Thyroid gland (tissue), 4 donors: ENCODE measurements around the gene TTLL7. TPM values are rescaled to one million over a fixed set of nuclear protein-coding genes. Genes with fewer than 3 reads are reported as not detected.

Experiments used
- DNase-seq, 2 donors: peaks; one replicate each; pipeline ENCODE4 v3.0.0-alpha.2; 2019
- H3K27ac ChIP-seq, 3 donors: fragments of 200-600 bp; sonication (generic); 1 replicate in 2 of 3; 2 replicates in 1 of 3; pipeline ENCODE4 v1.5.1; 2016 to 2019; ENCODE audit warnings: mild to moderate bottlenecking in 1 of 3, moderate library complexity in 1 of 3
- H3K27me3 ChIP-seq: fragments of 200-600 bp; sonication (generic); one replicate; pipeline ENCODE4 v1.5.1; 2019
- H3K36me3 ChIP-seq, 2 donors: fragments of 200-600 bp; sonication (generic); one replicate each; pipeline ENCODE4 v1.5.1; 2016 to 2019
- H3K4me1 ChIP-seq, 2 donors: fragments of 200-600 bp; sonication (generic); one replicate each; pipeline ENCODE4 v1.5.1; 2017 to 2019
- H3K4me3 ChIP-seq, 3 donors: fragments of 200-600 bp; sonication (generic); replicated peaks in 1 of 3; 1 replicate in 2 of 3; 2 replicates in 1 of 3; pipeline ENCODE4 v1.5.1; 2016; ENCODE audit warnings: mild to moderate bottlenecking in 1 of 3
- H3K9me3 ChIP-seq: fragments of 200-600 bp; sonication (generic); one replicate; pipeline ENCODE4 v1.5.1; 2017
- POLR2A ChIP-seq, 2 donors: fragments of 450-650 bp; IDR thresholded peaks; one replicate each; pipeline ENCODE4 v1.6.1; 2017; ENCODE audit warnings: antibody characterized with exemption in 2 of 2, mild to moderate bottlenecking in 2 of 2, moderate library complexity in 1 of 2
- WGBS, 2 donors: methylation state at CpG; one replicate each; pipeline ENCODE4 v1.1.5; 2017; 5-methylcytosine and 5-hydroxymethylcytosine counted together
- intact Hi-C: fragments of 100-400 bp; cut with DNase I; formaldehyde crosslinking; loops from one replicate; pipeline ENCODE4 v1.15.1; 2023
- total RNA-seq, 4 donors: library from RNA; depleted of rRNA; stranded (reverse); fragments of >200 nt; gene quantifications; one replicate each; pipeline ENCODE4 v1.2.3, GENCODE V29; 2016
- TF ChIP-seq, protein P1 (sequence below), 6 experiments: fragments of 200-600 bp in 3 of 6; fragments of 450-650 bp in 3 of 6; sonication (generic) in 3 of 6; IDR thresholded peaks; one replicate each; pipeline ENCODE4 v1.5.1; 2016 to 2019; ENCODE audit warnings: antibody characterized with exemption in 6 of 6, mild to moderate bottlenecking in 2 of 6, inconsistent platforms in 1 of 6, moderate library complexity in 1 of 6

The TTLL7 gene
- total RNA-seq, 4 donors from 2014 or later, result 7.8 to 22.7 (median 12.8) TPM

GRCh38 chr1:83959824-83960498 lies 39.0 kb downstream of the TTLL7 start:
- Histone ChIP-seq H3K36me3 (no peaks in the 10 kb centered on the region), H3K4me3 (no peak overlapping the region), H3K4me1 (no peaks in the 10 kb centered on the region), H3K9me3 (no peaks in the 10 kb centered on the region), H3K27ac (no peak overlapping the region), H3K27me3 (no peaks in the 10 kb centered on the region)
- 87 to 88% methylated on average over 1 of the region's 1 CpG for WGBS, 2 donors
- DNase-seq, result no peak
- intact Hi-C loops, result no loop called here
- TF ChIP-seq, protein P1, sequence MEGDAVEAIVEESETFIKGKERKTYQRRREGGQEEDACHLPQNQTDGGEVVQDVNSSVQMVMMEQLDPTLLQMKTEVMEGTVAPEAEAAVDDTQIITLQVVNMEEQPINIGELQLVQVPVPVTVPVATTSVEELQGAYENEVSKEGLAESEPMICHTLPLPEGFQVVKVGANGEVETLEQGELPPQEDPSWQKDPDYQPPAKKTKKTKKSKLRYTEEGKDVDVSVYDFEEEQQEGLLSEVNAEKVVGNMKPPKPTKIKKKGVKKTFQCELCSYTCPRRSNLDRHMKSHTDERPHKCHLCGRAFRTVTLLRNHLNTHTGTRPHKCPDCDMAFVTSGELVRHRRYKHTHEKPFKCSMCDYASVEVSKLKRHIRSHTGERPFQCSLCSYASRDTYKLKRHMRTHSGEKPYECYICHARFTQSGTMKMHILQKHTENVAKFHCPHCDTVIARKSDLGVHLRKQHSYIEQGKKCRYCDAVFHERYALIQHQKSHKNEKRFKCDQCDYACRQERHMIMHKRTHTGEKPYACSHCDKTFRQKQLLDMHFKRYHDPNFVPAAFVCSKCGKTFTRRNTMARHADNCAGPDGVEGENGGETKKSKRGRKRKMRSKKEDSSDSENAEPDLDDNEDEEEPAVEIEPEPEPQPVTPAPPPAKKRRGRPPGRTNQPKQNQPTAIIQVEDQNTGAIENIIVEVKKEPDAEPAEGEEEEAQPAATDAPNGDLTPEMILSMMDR (IDR thresholded peaks at IDR 0.05), result no peak
- TF ChIP-seq POLR2A (IDR thresholded peaks at IDR 0.05), result no peak

- TF ChIP-seq POLR2A (IDR thresholded peaks at IDR 0.05), result no peak
- TF ChIP-seq, protein P1 (IDR thresholded peaks at IDR 0.05), result no peak
- intact Hi-C loops, result no loop called here
- H3K4me3 ChIP-seq, result no peak overlapping the region
- H3K4me1 ChIP-seq, result no peaks in the 10 kb centered on the region
- H3K27me3 ChIP-seq, result no peaks in the 10 kb centered on the region
- no peak for DNase-seq
- no peaks in the 10 kb centered on the region for H3K9me3 ChIP-seq
- H3K36me3 ChIP-seq, result no peaks in the 10 kb centered on the region
- H3K27ac ChIP-seq, result no peak overlapping the region
Measured at GRCh38 chr1:83958704-83959103, 40.2 kb downstream of the TTLL7 start.

DNA sequence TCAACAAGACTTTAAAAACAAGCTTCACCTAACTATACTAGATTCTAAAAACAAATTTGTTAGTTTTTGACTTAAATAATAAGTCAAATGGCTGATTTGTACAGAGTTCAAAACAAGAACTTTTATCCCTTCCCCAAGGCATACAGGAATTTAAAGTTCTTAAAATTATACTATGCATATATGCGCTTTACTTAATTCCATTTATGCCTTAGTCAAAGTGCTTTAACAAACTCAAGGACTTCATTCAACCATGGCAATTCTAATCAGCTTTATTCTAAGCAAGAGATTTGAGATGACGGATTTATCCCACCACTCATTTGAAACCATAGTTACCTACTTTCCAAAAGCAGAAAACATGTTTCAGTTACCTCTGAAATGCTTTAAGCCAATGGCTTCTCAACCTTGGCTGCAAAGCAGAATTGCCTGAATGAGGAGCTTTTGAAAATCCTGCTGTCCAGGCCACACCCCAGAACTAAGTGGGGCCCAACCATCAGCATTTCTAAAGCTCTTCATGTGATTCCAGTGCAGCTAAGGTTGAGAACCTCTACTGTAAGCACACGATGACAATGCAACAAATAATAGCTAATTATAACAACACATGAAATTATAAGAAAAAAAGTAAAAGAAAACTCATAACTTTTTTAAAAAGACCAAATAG lies 44.6 kb downstream of the TTLL7 start:
- Histone ChIP-seq H3K27me3 (no peaks in the 10 kb centered on the region), H3K27ac (no peak overlapping the region), H3K9me3 (no peaks in the 10 kb centered on the region), H3K36me3 (no peaks in the 10 kb centered on the region), H3K4me3 (no peak overlapping the region), H3K4me1 (no peaks in the 10 kb centered on the region)
- no peak for TF ChIP-seq POLR2A (IDR thresholded peaks at IDR 0.05)
- TF ChIP-seq, protein P1 (IDR thresholded peaks at IDR 0.05), result no peak
- DNase-seq, result no peak
- whole genome bisulfite sequencing, 2 donors, result 84 to 87% methylated on average over 3 of the region's 3 CpGs
- intact Hi-C loops, result no loop called here

DNA sequence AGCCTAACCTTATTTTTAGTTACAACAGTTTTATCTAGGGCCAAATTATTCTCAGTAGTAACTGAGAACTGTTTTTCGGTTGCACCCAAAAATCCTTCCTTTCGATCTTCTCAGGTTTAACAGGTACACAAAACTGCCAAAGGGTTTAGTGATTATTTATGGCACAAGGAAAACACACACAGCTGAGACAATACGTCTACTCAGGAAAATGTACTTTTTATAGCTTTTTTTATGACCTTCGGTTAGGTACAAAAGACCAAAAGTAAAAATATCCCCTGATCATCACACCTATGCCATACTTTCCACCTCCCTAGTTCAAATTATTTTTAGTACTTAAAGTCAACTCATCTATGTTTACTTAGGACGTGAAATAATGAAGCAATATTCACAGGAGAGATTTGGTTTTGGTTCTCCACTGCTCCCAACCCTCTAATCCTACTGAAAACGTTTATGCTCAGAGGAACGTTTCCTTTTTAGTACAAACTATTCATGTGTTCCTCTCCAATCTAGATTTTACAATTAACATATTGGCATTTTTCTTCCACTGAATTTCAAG lies 48.7 kb downstream of the TTLL7 start:
- H3K4me3 ChIP-seq, result no peak overlapping the region
- 80 to 85% methylated on average over 7 of the region's 7 CpGs for whole genome bisulfite sequencing, 2 donors

More for the DNA sequence above, 48.7 kb downstream of the TTLL7 start:
- Histone ChIP-seq H3K4me1 (no peaks in the 10 kb centered on the region), H3K36me3 (no peaks in the 10 kb centered on the region), H3K27me3 (no peaks in the 10 kb centered on the region), H3K27ac (no peak overlapping the region), H3K9me3 (no peaks in the 10 kb centered on the region)
- TF ChIP-seq, protein P1 (IDR thresholded peaks at IDR 0.05), result no peak
- TF ChIP-seq POLR2A (IDR thresholded peaks at IDR 0.05), result no peak
- DNase-seq, result no peak
- intact Hi-C loops, result no loop called here
